Peyer's patch (tissue), 4 donors: ENCODE measurements around the gene PGAP6. TPM values are rescaled to one million over a fixed set of nuclear protein-coding genes. Genes with fewer than 3 reads are reported as not detected.
"Not testable (repeated sequence)": the region's sequence is repeated elsewhere in the genome, so short reads cannot be mapped to it uniquely, and the experiment has no call there.

ENCODE experiments used
- DNase-seq, 3 donors: peaks; one replicate each; pipeline ENCODE4 v3.0.0-alpha.2; 2017 to 2019
- H3K27ac ChIP-seq, 4 donors: fragments of 200-600 bp; sonication (generic); one replicate each; pipeline ENCODE4 v1.5.1; 2016 to 2019
- H3K27me3 ChIP-seq, 2 donors: fragments of 200-600 bp; sonication (generic); one replicate each; pipeline ENCODE4 v1.5.1; 2019
- H3K36me3 ChIP-seq, 3 donors: fragments of 200-600 bp; sonication (generic); one replicate each; pipeline ENCODE4 v1.5.1; 2016 to 2019
- H3K4me1 ChIP-seq, 4 donors: fragments of 200-600 bp; sonication (generic); one replicate each; pipeline ENCODE4 v1.5.1; 2016 to 2019
- H3K4me3 ChIP-seq, 4 donors: fragments of 200-600 bp; sonication (generic); 1 replicate in 3 of 4; 2 replicates in 1 of 4; pipeline ENCODE4 v1.5.1; 2016 to 2019; ENCODE audit warnings: mild to moderate bottlenecking in 1 of 4
- H3K9me3 ChIP-seq, 4 donors: fragments of 200-600 bp; sonication (generic); one replicate each; pipeline ENCODE4 v1.5.1; 2016 to 2019; ENCODE audit warnings: mild to moderate bottlenecking in 1 of 4
- POLR2A ChIP-seq, 2 donors: fragments of 450-650 bp; IDR thresholded peaks; one replicate each; pipeline ENCODE4 v1.5.1; 2017; ENCODE audit warnings: antibody characterized with exemption in 2 of 2, mild to moderate bottlenecking in 2 of 2, moderate library complexity in 2 of 2
- total RNA-seq, 4 donors: library from RNA; depleted of rRNA; stranded (reverse); fragments of >200 nt; gene quantifications; one replicate each; pipeline ENCODE4 v1.1.0, GENCODE V29; 2016
- TF ChIP-seq, protein P1 (sequence below), 6 experiments: fragments of 450-650 bp in 4 of 6; fragments of 200-600 bp in 2 of 6; sonication (generic) in 1 of 6; IDR thresholded peaks; one replicate each; pipeline ENCODE4 v1.5.1; 2017 to 2019; ENCODE audit warnings: antibody characterized with exemption in 6 of 6, mild to moderate bottlenecking in 3 of 6, moderate library complexity in 1 of 6

The PGAP6 gene
- total RNA-seq, 4 donors from 2014 or later: 130 to 211 (median 166) TPM

- Histone ChIP-seq H3K27me3 (no peaks in the 10 kb centered on the region), H3K9me3 (no peaks in the 10 kb centered on the region), H3K27ac (peak overlapping the region; percentile 74 to 90 (median 90)), H3K4me3 (peak overlapping the region; percentile 51 to 72 (median 64)), H3K36me3 (no peaks in the 10 kb centered on the region), H3K4me1 (peaks cover 0 to 23% (median 10%) of the 10 kb centered on the region in 4 donors)
- DNase-seq: no peak
- TF ChIP-seq, protein P1, sequence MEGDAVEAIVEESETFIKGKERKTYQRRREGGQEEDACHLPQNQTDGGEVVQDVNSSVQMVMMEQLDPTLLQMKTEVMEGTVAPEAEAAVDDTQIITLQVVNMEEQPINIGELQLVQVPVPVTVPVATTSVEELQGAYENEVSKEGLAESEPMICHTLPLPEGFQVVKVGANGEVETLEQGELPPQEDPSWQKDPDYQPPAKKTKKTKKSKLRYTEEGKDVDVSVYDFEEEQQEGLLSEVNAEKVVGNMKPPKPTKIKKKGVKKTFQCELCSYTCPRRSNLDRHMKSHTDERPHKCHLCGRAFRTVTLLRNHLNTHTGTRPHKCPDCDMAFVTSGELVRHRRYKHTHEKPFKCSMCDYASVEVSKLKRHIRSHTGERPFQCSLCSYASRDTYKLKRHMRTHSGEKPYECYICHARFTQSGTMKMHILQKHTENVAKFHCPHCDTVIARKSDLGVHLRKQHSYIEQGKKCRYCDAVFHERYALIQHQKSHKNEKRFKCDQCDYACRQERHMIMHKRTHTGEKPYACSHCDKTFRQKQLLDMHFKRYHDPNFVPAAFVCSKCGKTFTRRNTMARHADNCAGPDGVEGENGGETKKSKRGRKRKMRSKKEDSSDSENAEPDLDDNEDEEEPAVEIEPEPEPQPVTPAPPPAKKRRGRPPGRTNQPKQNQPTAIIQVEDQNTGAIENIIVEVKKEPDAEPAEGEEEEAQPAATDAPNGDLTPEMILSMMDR (IDR thresholded peaks at IDR 0.05): no peak
- TF ChIP-seq POLR2A (IDR thresholded peaks at IDR 0.05): no peak
These were observed 43.9 kb upstream of the PGAP6 start for GRCh38 chr16:425740-426114.

DNA sequence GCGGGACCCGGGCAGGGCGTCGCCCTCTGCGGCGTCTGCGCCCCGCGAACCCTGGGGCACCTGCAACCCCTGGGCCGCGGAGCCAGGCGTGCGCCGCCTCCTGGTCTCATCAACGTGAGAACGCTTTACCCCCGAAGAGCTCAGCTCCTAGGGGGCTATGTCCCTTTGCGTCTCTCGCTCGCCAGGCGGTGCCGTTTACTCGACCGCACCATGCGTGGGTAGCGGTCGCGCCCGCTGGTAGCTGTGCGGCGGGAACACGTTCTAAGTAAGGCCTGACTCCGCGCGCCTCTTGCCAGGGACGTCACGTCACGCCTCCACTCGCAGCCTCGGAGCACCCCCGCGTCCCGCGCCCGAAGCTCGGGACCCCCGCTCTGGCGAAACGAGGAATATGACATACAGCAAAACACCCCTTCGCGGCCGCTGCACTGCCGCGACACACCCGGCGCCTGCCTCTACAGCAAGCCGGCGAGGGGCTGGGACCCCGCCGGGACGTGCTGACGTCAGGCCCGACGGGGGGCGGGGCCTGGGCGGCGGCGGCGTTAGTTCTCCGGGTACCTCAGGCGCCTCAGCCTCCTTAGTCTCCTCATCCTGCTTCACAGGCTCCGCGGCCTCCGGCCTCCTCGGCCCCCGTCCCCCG is 43.4 kb upstream of the PGAP6 start, which contains the start of gene RAB11FIP3:
TSS of gene RAB11FIP3 (plus strand) at position 568 of the 637 bp plus-strand sequence. CDS start 358 bp downstream, outside the sequence.
- Histone ChIP-seq H3K4me3 (peak within 1 kb of the TSS; percentile 51 to 72 (median 64)), H3K9me3 (no peaks in the 10 kb centered on the region), H3K4me1 (peaks cover 0 to 23% (median 10%) of the 10 kb centered on the region in 4 donors), H3K27me3 (no peaks in the 10 kb centered on the region), H3K36me3 (no peaks in the 10 kb centered on the region), H3K27ac (peak within 1 kb of the TSS; percentile 74 to 90 (median 90))
- peak in 1 of 2 donors; percentile 52 for TF ChIP-seq POLR2A (IDR thresholded peaks at IDR 0.05)
- TF ChIP-seq, protein P1 (IDR thresholded peaks at IDR 0.05): peak in 4 of 6 experiments; percentile 19 to 33 (median 22)
- DNase-seq: peak; percentile 83 to 92 (median 85)

GRCh38 chr16:424623-425081 is 42.9 kb upstream of the PGAP6 start:
- Histone ChIP-seq H3K9me3 (no peaks in the 10 kb centered on the region), H3K27ac (peak overlapping the region; percentile 74 to 90 (median 90)), H3K4me3 (peak overlapping the region; percentile 51 to 72 (median 64)), H3K36me3 (no peaks in the 10 kb centered on the region), H3K27me3 (no peaks in the 10 kb centered on the region), H3K4me1 (peaks cover 0 to 23% (median 10%) of the 10 kb centered on the region in 4 donors)
- peak in 2 of 3 donors; percentile 58 to 66 for DNase-seq
- TF ChIP-seq POLR2A (IDR thresholded peaks at IDR 0.05): no peak
- TF ChIP-seq, protein P1 (IDR thresholded peaks at IDR 0.05): no peak

- Histone ChIP-seq H3K27me3 (no peaks in the 10 kb centered on the region), H3K4me1 (peaks cover 0 to 23% (median 10%) of the 10 kb centered on the region in 4 donors), H3K27ac (peak overlapping the region; percentile 55 to 90 (median 82)), H3K4me3 (peak overlapping the region in 2 of 4 donors; percentile 61 to 72), H3K36me3 (no peaks in the 10 kb centered on the region), H3K9me3 (no peaks in the 10 kb centered on the region)
- DNase-seq: peak in 1 of 3 donors; percentile 69
- TF ChIP-seq, protein P1 (IDR thresholded peaks at IDR 0.05): no peak
- no peak for TF ChIP-seq POLR2A (IDR thresholded peaks at IDR 0.05)
These were observed 42.4 kb upstream of the PGAP6 start for GRCh38 chr16:424033-424622.

DNA sequence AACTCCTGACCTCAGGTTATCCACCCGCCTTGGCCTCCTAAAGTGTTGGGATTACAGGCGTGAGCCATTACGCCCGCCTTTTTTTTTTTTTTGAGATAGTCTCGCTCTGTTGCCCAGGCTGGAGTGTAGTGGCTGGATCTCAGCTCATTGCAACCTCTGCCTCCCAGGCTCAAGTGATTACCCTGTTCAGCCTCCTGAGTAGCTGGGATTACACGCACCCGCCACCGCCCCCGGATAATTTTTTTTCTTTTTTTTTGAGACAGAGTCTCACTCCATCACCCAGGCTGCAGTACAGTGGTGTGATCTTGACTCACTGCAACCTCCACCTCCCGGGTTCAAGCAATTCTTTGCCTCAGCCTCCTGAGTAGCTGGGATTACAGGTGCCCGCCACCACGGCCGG is 40.4 kb upstream of the PGAP6 start:
- not testable (repeated sequence) for DNase-seq, H3K36me3 ChIP-seq, H3K27me3 ChIP-seq, H3K4me3 ChIP-seq, H3K9me3 ChIP-seq, H3K27ac ChIP-seq
- peaks cover 0 to 18% (median 9%) of the 10 kb centered on the region in 4 donors for H3K4me1 ChIP-seq

GRCh38 chr16:415170-415498 is 33.4 kb upstream of the PGAP6 start:
- DNase-seq, H3K4me1 ChIP-seq, H3K27ac ChIP-seq, H3K9me3 ChIP-seq, H3K4me3 ChIP-seq, H3K27me3 ChIP-seq: not testable (repeated sequence)
- H3K36me3 ChIP-seq: peaks cover 0 to 22% (median 0%) of the 10 kb centered on the region in 3 donors
